Measurements from ENCODE around the gene TSSC4. TPM values are rescaled to one million over a fixed set of nuclear protein-coding genes. Genes with fewer than 3 reads are reported as not detected.

The TSSC4 gene
- total RNA-seq, 1 donor from 2014 or later, result 63.2 TPM

DNA sequence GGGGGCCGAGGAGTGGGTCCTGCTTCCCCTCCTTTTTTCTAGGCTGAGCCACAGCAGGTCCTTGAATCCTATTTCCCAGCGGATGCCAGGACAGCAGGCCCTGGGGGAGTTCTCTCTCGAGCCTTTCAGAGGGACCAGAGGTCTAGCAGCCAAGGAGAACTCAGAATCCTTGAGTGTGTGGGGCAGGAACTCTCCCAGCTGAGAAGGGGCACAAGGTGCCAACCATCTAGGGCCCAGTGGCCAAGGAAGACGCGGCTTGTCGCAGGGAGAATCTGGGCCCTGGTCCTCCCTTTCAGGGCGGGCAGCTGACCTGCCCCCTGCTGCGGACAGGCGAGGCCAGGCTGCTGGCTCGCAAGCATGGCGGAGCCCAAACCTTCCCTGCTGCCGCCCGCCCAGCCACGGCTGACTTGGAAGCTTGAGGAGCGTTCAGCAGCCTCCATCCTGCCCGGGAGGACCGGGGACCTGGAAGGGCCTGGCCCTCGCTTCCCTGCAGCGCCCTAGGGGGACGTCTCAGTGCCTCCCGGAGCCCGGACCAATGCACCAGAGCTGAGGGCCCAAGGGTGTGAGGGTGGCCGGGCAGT is 972 bp upstream of the TSSC4 start:
- DNase-seq (ENCODE audit: low read depth, low spot score), result no peak

DNA sequence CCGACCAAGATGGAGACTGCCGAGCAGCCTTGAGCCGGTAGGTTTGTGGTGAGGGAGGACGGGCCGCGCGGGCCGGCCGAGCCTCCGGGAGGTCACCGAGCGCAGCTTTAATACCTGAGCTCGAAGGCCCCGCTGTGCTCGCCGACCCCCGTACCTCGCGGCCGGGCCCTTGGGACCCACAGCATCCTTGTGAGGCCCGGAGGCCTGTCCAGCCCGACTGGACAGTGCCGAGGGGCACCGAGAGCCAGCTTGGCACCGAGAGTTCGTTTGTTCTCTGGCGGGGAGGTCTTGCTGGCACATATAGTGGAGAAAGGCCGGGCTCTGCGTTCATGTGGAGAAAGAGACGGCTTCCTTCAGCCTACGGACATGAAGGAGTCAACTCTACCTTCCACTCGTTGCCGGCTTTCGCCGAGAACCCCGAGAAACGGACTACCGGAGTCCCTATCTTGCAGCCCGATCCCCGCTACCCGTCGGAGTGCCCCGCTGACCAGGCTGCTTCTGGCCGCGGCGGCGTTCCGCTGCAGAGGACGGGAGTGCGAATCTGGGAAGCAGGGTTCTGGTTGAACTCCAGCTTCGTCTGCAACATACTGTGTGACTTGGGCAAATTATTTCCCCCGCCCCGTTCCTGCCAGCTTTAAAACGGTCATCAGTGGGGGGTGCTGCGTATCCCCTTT is 349 bp downstream of the TSSC4 start:
- no peak for DNase-seq (ENCODE audit: low read depth, low spot score)

DNA sequence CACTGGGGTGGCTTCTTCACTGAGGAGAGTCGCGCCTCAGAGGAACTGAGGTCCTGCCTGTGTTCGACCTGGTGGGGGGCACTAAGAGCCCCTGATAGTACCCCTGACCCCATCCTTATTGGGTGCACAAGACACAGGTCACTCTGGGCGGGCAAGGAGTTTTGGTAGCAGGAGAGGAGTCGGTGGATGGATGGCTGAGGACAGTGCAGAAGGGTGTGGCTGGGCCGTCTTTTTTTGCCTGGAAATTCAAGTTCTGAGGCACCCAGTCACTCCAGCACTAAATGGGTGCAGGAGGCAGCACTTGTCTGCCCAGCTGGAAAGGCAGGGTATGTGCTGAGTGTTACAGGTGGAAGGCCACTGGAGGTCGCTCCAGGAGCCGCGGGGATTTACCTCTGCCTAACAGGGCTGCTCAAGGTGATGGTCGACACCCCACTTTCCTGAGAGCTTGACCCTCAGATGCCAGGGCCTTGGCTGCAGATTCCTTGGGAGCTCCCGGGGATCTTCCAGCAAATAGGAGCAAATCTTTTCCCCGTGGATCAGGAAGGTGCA is 960 bp downstream of the TSSC4 start:
- no peak for DNase-seq (ENCODE audit: low read depth, low spot score)

DNA sequence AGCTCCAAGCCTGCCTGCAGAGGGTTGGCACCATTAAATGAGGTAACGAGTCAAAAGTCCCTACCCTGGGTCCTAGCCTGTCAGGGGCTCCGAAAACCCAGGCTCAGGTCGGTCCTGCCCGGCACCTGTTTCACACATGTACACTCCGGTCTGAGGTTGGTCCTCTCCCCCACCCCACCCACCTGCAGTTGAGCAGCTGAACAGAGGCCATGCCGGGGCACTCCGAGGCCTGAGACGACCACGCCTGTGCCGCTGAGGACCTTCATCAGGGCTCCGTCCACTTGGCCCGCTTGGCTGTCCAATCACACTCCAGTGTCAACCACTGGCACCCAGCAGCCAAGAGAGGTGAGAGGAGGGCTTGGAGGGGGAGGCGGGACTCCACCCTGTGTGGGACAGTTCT is 1.6 kb downstream of the TSSC4 start:
- no peak for DNase-seq (ENCODE audit: low read depth, low spot score)

DNA sequence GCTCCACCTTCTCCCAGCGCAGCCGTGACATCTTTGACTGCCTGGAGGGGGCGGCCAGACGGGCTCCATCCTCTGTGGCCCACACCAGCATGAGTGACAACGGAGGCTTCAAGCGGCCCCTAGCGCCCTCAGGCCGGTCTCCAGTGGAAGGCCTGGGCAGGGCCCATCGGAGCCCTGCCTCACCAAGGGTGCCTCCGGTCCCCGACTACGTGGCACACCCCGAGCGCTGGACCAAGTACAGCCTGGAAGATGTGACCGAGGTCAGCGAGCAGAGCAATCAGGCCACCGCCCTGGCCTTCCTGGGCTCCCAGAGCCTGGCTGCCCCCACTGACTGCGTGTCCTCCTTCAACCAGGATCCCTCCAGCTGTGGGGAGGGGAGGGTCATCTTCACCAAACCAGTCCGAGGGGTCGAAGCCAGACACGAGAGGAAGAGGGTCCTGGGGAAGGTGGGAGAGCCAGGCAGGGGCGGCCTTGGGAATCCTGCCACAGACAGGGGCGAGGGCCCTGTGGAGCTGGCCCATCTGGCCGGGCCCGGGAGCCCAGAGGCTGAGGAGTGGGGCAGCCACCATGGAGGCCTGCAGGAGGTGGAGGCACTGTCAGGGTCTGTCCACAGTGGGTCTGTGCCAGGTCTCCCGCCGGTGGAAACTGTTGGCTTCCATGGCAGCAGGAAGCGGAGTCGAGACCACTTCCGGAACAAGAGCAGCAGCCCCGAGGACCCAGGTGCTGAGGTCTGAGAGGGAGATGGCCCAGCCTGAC is 2.5 kb downstream of the TSSC4 start:
- no peak for DNase-seq (ENCODE audit: low read depth, low spot score)

DNA sequence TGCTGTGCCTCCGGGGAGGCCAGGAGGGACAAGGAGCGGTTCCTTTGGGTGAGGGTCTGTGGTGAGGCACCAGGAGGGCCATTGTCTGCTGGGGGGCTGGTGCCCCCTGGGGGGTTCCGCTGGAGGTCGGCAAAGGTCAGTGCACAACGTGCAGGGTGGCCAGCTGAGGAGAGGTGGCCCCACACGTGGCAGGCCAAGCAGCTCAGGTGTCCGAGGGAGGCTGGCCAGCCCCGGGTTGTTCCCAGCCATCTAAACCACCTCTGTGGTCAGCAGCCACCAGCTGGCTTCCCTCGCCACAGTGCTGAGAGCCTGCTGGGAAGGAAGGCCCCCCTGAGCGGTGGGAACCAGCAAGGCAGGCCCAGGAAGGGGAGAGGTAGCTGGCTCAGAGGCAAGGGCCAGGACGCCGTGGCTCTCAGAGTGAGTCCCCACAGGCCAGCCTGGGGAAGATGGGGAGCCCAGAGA is 4.2 kb downstream of the TSSC4 start:
- no peak for DNase-seq (ENCODE audit: low read depth, low spot score)

DNA sequence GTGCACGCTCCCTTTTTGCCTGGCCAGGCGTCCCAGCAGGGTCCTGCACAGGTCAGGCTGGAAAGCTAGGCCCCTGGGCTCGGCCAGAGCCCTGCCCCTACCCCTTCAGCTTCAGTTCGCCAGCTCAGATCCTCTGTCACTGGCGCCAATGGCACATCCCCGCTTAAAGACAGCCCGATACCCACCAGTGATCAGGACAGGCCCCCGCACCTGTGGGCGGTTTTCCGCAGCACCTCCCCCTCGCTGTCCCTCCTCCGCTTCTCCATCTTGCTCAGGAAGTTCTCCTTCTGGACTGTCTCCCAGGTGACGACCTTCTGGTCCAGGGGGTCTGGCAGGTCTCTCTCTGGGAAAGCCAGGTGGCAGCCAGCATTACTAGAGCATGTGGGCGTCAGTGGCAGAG is 5.9 kb downstream of the TSSC4 start:
- DNase-seq (ENCODE audit: low read depth, low spot score), result no peak

DNA sequence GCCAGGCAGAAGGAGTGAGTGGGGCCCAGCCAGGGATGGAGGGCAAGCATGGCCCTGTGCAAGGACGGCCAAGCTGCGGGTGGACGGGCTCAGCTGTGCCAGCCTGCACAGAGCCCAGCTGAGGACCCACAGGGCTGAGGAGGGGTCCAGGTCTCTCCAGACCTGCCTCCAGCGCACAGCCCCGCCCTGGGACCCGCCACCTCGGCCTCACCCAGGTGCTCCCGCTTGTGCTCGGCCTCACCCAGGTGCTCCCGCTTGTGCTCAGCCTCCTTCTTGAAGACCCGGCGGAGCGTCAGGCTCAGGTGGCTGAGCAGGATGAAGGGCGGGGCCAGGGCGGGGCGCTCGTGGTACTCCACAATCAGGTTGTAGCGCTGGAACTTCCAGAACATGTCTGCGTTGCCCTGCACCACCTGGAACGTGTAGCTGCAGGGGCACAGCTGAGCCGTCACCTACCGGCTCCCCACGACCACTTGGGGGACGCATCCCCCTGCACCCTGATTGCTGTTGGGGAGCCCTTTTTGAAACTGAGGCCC is 6.4 kb downstream of the TSSC4 start:
- no peak for DNase-seq (ENCODE audit: low read depth, low spot score)

DNA sequence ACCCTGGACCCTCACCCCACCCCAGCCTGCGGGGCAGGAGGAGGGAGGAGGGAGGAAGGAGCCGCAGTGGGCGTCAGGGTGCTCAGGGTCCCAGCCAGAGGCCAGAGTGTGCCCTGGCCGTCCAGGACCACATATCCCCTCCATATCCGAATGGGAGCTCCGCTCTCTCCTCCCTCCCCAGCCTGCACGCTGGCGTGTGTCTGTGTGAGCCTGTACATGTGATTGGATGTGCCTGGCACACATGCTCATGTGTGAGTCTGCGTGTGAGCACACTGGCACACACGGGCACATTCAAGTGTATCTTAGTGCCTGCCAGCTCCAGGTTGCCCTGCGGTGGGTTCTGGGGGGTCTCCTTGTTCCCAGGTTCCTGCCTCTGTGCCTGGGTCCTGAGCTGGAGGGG is 8.1 kb downstream of the TSSC4 start:
- DNase-seq (ENCODE audit: low read depth, low spot score), result no peak

DNA sequence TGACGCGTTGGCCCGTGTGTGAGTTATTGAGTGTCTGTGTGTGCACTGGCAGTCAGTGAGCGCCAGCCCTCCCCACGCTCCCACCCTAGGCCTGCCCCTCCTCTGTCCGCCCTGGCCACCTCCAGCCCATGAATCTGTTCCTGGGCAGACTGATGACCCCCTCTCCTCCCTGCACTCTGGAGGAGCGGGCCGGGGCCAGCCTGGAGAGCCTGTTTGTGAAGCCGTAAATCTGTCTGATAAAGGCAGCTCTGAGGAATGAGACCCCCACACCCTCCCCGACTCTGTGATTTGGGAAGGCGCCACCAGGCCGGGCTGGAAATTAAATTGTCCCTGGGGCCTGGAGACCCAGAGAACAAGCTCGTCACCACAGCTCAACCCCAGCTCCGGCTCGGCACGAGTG is 8.6 kb downstream of the TSSC4 start:
- DNase-seq (ENCODE audit: low read depth, low spot score), result no peak

DNA sequence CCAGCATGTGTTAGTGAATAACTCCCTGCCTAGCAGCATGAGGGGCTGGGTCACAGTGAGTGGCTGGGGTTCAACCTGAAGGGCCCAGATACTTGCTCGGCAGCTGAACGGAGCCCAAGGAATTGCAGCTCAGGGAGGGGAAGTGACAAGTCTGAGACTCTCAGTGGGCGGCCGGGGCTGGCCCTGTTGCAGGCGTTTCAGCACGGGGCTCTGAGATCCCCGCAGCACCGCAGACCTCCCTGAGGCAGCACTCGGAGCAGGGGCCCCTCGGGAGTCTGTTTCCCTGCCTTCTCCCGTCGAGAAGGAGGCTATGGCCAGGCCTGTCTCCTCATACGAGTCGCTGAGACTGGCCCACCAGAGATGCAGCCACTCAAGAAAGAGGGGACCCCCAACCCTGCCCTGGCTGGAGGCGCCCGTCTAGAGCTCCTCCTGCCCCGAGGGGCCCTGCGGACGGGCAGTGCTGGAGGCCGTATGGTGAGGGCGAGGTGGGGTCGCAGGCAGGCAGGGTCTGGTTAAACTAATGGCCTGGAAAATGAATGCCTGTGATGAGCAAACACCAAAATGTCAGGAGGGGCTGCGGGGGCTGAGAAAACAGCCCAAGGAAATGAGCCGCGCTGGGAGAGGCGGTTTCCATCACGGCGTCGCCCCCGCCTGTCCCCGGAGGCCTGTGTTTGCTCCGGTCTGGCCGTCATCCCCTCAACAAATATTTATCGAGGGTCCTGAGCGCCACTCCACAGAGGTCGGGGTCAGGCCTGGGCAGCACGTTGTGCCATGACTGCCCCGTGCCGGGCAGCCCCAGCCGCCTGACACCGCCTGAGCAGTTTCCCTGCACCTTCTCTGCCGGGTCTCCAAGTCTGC is 9.3 kb downstream of the TSSC4 start:
- no peak for DNase-seq (ENCODE audit: low read depth, low spot score)

DNA sequence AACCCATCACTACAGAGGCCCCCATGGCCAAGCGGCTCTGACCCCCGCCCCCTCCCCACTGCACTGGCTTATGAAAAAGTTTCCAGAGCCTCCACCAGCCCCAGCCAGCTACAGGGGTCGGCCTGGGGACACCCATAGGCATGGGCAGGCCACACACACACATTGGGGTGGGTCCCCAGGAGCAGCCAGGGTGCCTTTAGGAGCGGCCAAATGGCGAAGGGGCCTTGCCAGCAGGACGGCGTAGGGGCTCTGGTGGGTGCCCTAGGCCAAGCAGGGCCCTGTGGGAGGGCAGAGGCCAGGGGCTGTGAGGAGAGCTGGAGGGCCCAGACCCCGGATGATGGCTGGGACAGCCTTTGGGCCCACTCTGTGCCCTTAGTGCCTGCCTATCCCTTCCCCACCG is 10.1 kb downstream of the TSSC4 start:
- no peak for DNase-seq (ENCODE audit: low read depth, low spot score)

DNA sequence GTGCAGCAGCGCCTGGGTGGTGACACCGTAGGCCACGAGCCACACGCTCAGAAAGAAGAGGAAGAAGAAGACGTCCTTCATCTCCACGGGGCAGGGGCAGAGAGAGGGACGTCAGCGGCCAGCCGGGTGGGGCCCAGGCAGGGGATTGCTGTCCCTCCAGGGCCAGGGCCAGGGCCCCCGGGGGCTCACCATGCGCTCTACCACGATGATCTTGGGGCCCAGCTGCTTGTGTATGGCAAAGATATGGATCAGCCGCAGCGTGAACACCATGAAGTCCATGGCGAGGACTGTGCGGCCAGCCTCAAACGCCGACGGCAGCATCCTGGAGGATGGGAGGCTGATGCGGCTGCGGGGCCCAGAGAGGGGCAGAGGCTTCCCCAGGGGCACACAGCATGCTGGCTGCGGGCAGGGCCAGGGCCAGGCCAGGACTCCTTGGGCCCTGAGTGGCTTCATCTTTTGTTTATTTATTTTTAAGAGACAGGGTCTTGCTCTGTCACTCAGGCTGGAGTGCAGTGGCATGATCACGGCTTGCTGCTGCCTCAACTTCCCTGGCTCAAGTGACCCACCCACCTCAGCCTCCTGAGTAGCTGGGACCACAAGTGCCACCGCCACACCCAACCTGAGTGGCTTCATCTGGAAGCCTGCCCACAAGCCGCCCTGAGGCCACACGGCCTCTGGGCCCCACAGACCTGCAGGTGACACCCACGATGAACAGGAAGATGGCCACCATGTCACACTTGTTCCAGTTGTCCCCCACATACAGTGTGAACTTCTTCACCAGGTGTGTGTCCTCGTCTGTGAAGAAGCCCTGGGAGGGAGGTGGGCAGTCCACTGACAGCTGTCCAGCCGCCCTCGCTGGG is 11.1 kb downstream of the TSSC4 start:
- DNase-seq (ENCODE audit: low read depth, low spot score), result no peak

DNA sequence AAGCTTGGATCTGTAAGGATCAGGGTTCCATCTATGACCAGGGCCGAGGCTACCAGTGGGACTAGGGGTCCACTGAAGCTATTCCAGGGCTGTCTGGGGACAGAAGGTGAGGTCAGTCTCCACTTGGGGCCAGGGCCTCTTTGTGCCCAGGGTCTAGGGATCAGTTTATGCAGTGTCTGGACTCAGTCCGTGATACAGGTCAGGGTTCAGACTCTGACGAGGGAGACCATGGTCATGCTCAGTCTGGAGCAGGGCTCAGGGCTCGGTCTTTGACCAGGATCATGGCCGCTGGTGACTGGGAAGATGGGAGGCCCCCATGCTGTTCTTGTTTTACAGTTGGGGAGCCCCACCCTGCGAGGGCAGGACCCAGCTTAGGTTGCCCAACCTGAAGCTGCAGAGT is 11.8 kb downstream of the TSSC4 start:
- DNase-seq (ENCODE audit: low read depth, low spot score), result no peak

DNA sequence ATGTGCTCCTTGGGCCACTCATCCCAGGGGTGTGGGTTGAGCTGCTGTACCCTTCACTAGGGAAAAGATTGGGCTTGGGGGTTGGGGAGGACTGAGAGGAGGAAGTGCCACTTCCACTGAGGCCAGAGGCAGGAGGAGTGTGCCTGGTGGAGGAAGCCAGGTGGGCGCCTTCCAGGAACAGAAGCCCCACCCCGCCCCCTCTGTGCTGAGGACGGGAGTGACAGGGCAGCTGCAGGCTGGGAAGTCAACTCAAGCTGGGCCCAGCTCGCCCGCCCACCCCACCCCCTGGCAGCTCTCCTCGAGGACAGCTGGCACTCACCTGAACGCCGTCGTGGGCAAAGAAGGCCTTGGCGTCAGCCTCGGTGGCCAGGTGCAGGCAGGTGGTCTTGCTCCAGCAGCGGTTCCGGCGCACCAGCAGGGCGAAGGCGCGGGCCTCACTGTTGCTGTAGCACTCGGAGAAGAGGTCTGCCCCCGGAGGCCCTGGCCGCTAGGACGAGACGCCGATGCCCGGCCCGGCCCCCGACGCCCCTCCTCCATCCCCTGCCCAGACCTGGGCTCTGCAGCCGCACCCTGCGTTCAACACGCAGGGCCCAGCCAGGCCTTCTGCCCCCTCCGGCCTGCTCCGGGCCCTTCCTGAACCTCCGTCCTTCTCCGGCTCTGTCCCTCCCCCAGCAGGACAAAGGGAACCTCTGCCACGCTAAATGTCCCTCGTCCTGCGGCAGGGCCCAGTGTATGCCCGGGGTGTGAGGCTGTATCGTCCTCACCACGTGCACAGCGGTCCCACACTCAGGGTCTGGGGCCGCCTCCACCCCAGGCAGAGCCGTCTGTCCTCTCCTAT is 13.4 kb downstream of the TSSC4 start:
- DNase-seq (ENCODE audit: low read depth, low spot score), result no peak

DNA sequence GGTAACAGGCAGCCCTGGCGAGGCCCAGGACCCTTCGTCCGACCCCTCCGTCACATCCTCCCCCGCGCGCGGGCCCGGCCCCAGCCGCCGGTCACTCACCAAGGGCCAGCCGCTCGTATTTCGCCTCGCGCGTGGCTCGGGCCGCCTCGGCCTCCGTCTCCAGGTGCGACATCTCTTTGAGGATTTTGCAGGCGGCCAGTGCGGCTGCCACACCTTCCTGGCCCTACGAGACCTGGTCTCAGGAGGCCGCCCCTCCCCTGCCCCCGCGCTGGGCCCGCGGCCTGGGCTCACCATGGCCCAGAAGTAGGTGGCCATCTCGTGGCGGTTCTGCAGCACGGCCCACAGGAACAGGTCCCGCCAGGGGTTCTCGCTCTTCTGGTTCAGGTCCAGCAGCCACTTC is 14.1 kb downstream of the TSSC4 start:
- no peak for DNase-seq (ENCODE audit: low read depth, low spot score)

DNA sequence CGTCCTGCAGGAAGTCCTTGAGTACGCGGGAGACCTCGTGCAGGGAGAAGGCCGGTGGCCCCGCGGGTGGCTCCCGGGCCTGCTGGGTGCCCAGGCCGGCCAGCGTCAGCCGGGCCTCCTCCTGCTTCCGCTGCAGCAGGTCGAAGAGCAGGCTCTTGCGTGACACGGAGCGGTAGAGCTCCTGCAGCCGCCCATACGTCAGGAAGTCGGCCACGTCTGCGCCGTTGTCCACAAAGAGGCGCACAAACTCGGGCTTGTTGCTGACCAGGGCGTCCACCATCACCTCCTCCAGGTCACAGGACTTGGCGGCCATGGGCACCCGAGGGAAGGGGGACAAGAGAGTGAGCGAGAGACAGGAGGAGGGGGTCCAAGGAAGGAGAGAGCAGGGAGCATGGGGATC is 14.6 kb downstream of the TSSC4 start:
- DNase-seq (ENCODE audit: low read depth, low spot score), result no peak

DNA sequence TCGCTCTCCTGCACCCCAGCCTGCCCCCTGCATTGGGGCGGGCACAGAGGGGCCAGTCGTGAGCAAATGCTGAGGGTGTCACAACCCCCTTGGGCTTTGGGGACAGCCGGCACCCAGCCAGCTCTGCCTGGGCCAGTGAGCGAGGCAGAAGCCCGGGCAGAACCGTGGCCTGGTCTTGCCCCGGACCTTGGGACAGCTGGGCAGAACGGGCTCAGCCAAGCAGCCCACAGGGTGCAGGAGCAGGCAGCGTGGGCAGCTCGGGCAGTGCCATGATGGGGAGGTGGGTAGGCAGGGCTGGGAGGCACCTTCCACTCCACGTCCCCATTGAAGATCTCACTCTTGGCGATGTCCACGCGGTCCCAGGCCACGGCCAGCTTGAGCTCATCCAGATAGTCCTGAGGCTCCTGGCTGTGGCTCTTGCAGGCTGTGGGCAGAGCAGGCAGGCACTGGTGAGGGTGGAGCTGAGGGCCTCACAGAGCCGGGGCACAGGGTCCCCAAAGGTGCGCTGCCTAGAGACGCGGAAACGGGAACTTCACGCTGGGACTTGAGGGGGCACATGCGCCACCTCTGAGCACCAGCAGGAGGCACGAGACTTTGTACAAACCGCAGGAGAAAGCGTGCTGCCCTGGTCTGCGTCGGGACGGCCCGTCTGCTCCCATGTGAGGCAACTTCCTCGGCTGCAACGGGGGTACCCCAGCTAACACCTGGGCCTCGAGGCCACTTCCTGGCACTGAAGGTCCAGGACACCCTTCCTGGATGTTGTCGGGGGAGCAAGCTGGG is 15.2 kb downstream of the TSSC4 start:
- DNase-seq (ENCODE audit: low read depth, low spot score), result no peak

DNA sequence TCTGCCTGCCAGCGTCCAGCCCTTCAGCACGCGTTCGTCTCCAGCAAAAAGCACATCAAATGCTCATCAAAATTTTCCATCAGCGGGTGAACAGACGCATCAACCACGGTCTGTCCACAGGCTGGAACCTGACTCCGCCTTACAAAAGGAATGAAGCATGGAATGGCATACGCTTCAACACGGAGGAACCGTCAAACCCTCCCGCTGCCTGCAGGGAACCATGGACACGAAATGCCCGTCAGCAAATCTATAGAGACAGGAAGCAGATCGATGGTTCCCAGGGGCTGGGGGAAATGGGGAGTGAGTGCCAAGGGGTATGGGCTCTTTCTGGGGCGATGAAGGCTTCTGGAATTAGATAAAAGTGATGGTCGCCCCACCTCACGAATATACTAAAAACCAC is 16.2 kb downstream of the TSSC4 start:
- no peak for DNase-seq (ENCODE audit: low read depth, low spot score)
